DND-41 (cell line): ENCODE measurements around the gene TSPEAR.

ENCODE experiments used
- ATAC-seq: fragments of 200-7000 bp; cut with Tn5 transposase; 3 replicates; pipeline ENCODE4 v1.9.1; 2021; ENCODE audit warnings: low read depth; ENCODE audit not compliant: insufficient read depth
- DNase-seq: peaks from one replicate; pipeline ENCODE4 v3.0.0-alpha.2; 2020
- H2AFZ ChIP-seq: 2 replicates; pipeline ENCODE4 v1.6.0; 2012; ENCODE audit warnings: low read depth, low read length
- H3K27ac ChIP-seq: 2 replicates; pipeline ENCODE4 v1.5.1; 2012; ENCODE audit warnings: low read length, inconsistent platforms
- H3K27me3 ChIP-seq: fragments of 200-600 bp; sonication (generic); 2 replicates; pipeline ENCODE4 v1.6.0; 2012; ENCODE audit warnings: low read length, mild to moderate bottlenecking, inconsistent platforms; ENCODE audit not compliant: insufficient read depth, poor library complexity
- H3K36me3 ChIP-seq: 2 replicates; pipeline ENCODE4 v1.5.1; 2012; ENCODE audit warnings: low read length, inconsistent platforms; ENCODE audit not compliant: insufficient read depth
- H3K4me1 ChIP-seq: 2 replicates; pipeline ENCODE4 v1.5.1; 2012; ENCODE audit warnings: mild to moderate bottlenecking, low read length; ENCODE audit not compliant: insufficient read depth
- H3K4me2 ChIP-seq: 2 replicates; pipeline ENCODE4 v1.6.0; 2012; ENCODE audit warnings: mild to moderate bottlenecking, moderate library complexity, low read length, inconsistent platforms; ENCODE audit not compliant: insufficient read depth
- H3K4me3 ChIP-seq, 2 experiments: fragments of 200-600 bp in 1 of 2; shearing (Covaris generic) in 1 of 2; 2 replicates each; pipeline ENCODE4 v1.5.1; 2012 to 2016; ENCODE audit warnings: inconsistent platforms in 2 of 2, low read length in 2 of 2, mild to moderate bottlenecking in 2 of 2, low read depth in 1 of 2, moderate library complexity in 1 of 2
- H3K79me2 ChIP-seq: 2 replicates; pipeline ENCODE4 v1.6.0; 2012; ENCODE audit warnings: low read length, inconsistent platforms; ENCODE audit not compliant: insufficient read depth
- H3K9ac ChIP-seq: 2 replicates; pipeline ENCODE4 v1.6.0; 2012; ENCODE audit warnings: low read depth, mild to moderate bottlenecking, inconsistent platforms, low read length, moderate library complexity
- H3K9me3 ChIP-seq: 2 replicates; pipeline ENCODE4 v1.5.1; 2012; ENCODE audit warnings: low read length, moderate library complexity, mild to moderate bottlenecking, inconsistent platforms; ENCODE audit not compliant: insufficient read depth, severe bottlenecking
- H4K20me1 ChIP-seq: 2 replicates; pipeline ENCODE4 v1.6.0; 2012; ENCODE audit warnings: low read length; ENCODE audit not compliant: insufficient read depth
- CTCF ChIP-seq: IDR thresholded peaks from 2 replicates; pipeline ENCODE4 v1.5.1; 2012; ENCODE audit warnings: borderline replicate concordance, low read length, moderate library complexity, mild to moderate bottlenecking; ENCODE audit not compliant: poor library complexity, severe bottlenecking; ENCODE audit errors: extremely low read depth
- EZH2 ChIP-seq: IDR thresholded peaks from 3 replicates; pipeline ENCODE4 v1.6.1; 2012; ENCODE audit warnings: borderline replicate concordance, low read depth, mild to moderate bottlenecking, moderate library complexity, low read length, inconsistent platforms; ENCODE audit not compliant: severe bottlenecking

Gene TSPEAR

GRCh38 chr21:44724926-44725325, 13.6 kb upstream of the TSPEAR start:
- no peak overlapping the region for H3K9ac ChIP-seq

GRCh38 chr21:44724196-44724595, 12.8 kb upstream of the TSPEAR start:
- no peak for TF ChIP-seq CTCF
- no peak for ATAC-seq
- Histone ChIP-seq H3K4me3 (no peak overlapping the region), H2AFZ (no peak overlapping the region), H3K27ac (no peak overlapping the region), H3K36me3 (no peaks in the 10 kb centered on the region), H3K79me2 (no peaks in the 10 kb centered on the region), H3K27me3 (no peaks in the 10 kb centered on the region), H3K9ac (no peak overlapping the region), H3K4me1 (no peaks in the 10 kb centered on the region), H4K20me1 (no peaks in the 10 kb centered on the region), H3K9me3 (no peaks in the 10 kb centered on the region), H3K4me2 (no peak overlapping the region)
- DNase-seq: no peak

More at GRCh38 chr21:44724926-44725325, 13.6 kb upstream of the TSPEAR start:
- ATAC-seq (no peak), DNase-seq (no peak)
- Histone ChIP-seq H3K4me2 (no peak overlapping the region), H3K4me3 (no peak overlapping the region), H3K79me2 (no peaks in the 10 kb centered on the region), H2AFZ (no peak overlapping the region), H3K27me3 (no peaks in the 10 kb centered on the region), H4K20me1 (no peaks in the 10 kb centered on the region), H3K27ac (no peak overlapping the region), H3K4me1 (no peaks in the 10 kb centered on the region), H3K9me3 (no peaks in the 10 kb centered on the region), H3K36me3 (no peaks in the 10 kb centered on the region)
- TF ChIP-seq CTCF (no peak), EZH2 (no peak)

GRCh38 chr21:44723177-44724131, 12.1 kb upstream of the TSPEAR start:
- no peak overlapping the region for H3K9ac ChIP-seq

More at GRCh38 chr21:44723177-44724131, 12.1 kb upstream of the TSPEAR start:
- H3K79me2 ChIP-seq: no peaks in the 10 kb centered on the region
- no peak overlapping the region for H3K4me3 ChIP-seq
- no peaks in the 10 kb centered on the region for H3K4me1 ChIP-seq
- H3K36me3 ChIP-seq: no peaks in the 10 kb centered on the region
- H3K4me2 ChIP-seq: no peak overlapping the region
- H4K20me1 ChIP-seq: no peaks in the 10 kb centered on the region
- DNase-seq (no peak), ATAC-seq (no peak)
- H3K27ac ChIP-seq: no peak overlapping the region
- no peak for TF ChIP-seq EZH2
- TF ChIP-seq CTCF: no peak
- H2AFZ ChIP-seq: no peak overlapping the region
- H3K9me3 ChIP-seq: no peaks in the 10 kb centered on the region
- H3K27me3 ChIP-seq: peaks cover under 1% of the 10 kb centered on the region
